Measurements from ENCODE around the gene TREML4. TPM values are rescaled to one million over a fixed set of nuclear protein-coding genes. Genes with fewer than 3 reads are reported as not detected.

TREML4 gene
- polyA plus RNA-seq, 1 donor (not counting 4 experiments of a cell fraction or from before 2014, with no cell fraction given), result not detected

GRCh38 chr6:41193884-41194283 is 34.3 kb upstream of the TREML4 start:
- H3K79me2 ChIP-seq (ENCODE audit: control insufficient read depth, insufficient read depth, low read length), result no peaks in the 10 kb centered on the region
- no peak for TF ChIP-seq EZH2 (IDR thresholded peaks at IDR 0.05; ENCODE audit: low read length)
- TF ChIP-seq CTCF (optimal IDR thresholded peaks at IDR 0.05 in 1 of 3, IDR thresholded peaks at IDR 0.05 in 1 of 3, conservative IDR thresholded peaks at IDR 0.05 in 1 of 3; ENCODE audit: extremely low read depth in 1 of 3, insufficient read depth in 2 of 3, low read length in 3 of 3), result no peak
- no peak for DNase-seq (ENCODE audit: low read depth, low spot score)
- H3K27me3 ChIP-seq (ENCODE audit: control insufficient read depth, extremely low read depth, insufficient read depth, low read length), result peaks cover 10% of the 10 kb centered on the region
- dilution Hi-C loops (cut with MboI; ENCODE audit: extremely low pct_ligation_motif_present, low sequenced_read_pairs), result loop anchor here (25.0 kb wide), 1 partner anchor 107 kb away; no protein-coding TSS in a partner anchor
- H3K9ac ChIP-seq (ENCODE audit: control insufficient read depth, extremely low read depth, insufficient read depth, low read length), result no peak overlapping the region
- no peaks in the 10 kb centered on the region for H3K4me1 ChIP-seq (ENCODE audit: control insufficient read depth, extremely low read depth, insufficient read depth, low read length)
- FAIRE-seq, result no peak
- H3K9me1 ChIP-seq (ENCODE audit: control insufficient read depth, extremely low read depth, insufficient read depth, low read length), result no peaks in the 10 kb centered on the region
- no peak overlapping the region for H3K4me3 ChIP-seq (ENCODE audit: control insufficient read depth in 2 of 3, extremely low read depth in 1 of 3, insufficient read depth in 2 of 3, low read depth in 1 of 3, low read length in 3 of 3)
- H3K36me3 ChIP-seq (ENCODE audit: control insufficient read depth in 2 of 2, extremely low read depth in 1 of 2, insufficient read depth in 2 of 2, low read length in 2 of 2), result no peaks in the 10 kb centered on the region
- H4K20me1 ChIP-seq (ENCODE audit: control insufficient read depth, extremely low read depth, insufficient read depth, low read length), result no peaks in the 10 kb centered on the region
- no peak overlapping the region for H3K27ac ChIP-seq (ENCODE audit: control insufficient read depth, insufficient read depth, low read length)
- H3K4me2 ChIP-seq (ENCODE audit: control insufficient read depth, extremely low read depth, insufficient read depth, low read depth, low read length), result no peak overlapping the region
- H2AFZ ChIP-seq (ENCODE audit: control insufficient read depth, low read length), result no peak overlapping the region
- H3K9me3 ChIP-seq (ENCODE audit: control insufficient read depth, low read depth, low read length), result peaks cover 5% of the 10 kb centered on the region

- TF ChIP-seq CTCF (optimal IDR thresholded peaks at IDR 0.05 in 1 of 3, IDR thresholded peaks at IDR 0.05 in 1 of 3, conservative IDR thresholded peaks at IDR 0.05 in 1 of 3; ENCODE audit: extremely low read depth in 1 of 3, insufficient read depth in 2 of 3, low read length in 3 of 3), result no peak
- TF ChIP-seq EZH2 (IDR thresholded peaks at IDR 0.05; ENCODE audit: low read length), result no peak
- no peak overlapping the region for H3K9ac ChIP-seq (ENCODE audit: control insufficient read depth, extremely low read depth, insufficient read depth, low read length)
- H4K20me1 ChIP-seq (ENCODE audit: control insufficient read depth, extremely low read depth, insufficient read depth, low read length), result no peaks in the 10 kb centered on the region
- H3K4me3 ChIP-seq (ENCODE audit: control insufficient read depth in 2 of 3, extremely low read depth in 1 of 3, insufficient read depth in 2 of 3, low read depth in 1 of 3, low read length in 3 of 3), result no peak overlapping the region
- H3K27me3 ChIP-seq (ENCODE audit: control insufficient read depth, extremely low read depth, insufficient read depth, low read length), result peaks cover 10% of the 10 kb centered on the region
- dilution Hi-C loops (cut with MboI; ENCODE audit: extremely low pct_ligation_motif_present, low sequenced_read_pairs), result loop anchor here (25.0 kb wide), 1 partner anchor 107 kb away; no protein-coding TSS in a partner anchor
- H3K9me1 ChIP-seq (ENCODE audit: control insufficient read depth, extremely low read depth, insufficient read depth, low read length), result no peaks in the 10 kb centered on the region
- no peaks in the 10 kb centered on the region for H3K36me3 ChIP-seq (ENCODE audit: control insufficient read depth in 2 of 2, extremely low read depth in 1 of 2, insufficient read depth in 2 of 2, low read length in 2 of 2)
- no peaks in the 10 kb centered on the region for H3K4me1 ChIP-seq (ENCODE audit: control insufficient read depth, extremely low read depth, insufficient read depth, low read length)
- peaks cover 5% of the 10 kb centered on the region for H3K9me3 ChIP-seq (ENCODE audit: control insufficient read depth, low read depth, low read length)
- H3K79me2 ChIP-seq (ENCODE audit: control insufficient read depth, insufficient read depth, low read length), result no peaks in the 10 kb centered on the region
- H3K4me2 ChIP-seq (ENCODE audit: control insufficient read depth, extremely low read depth, insufficient read depth, low read depth, low read length), result no peak overlapping the region
- DNase-seq (ENCODE audit: low read depth, low spot score), result no peak
- FAIRE-seq, result no peak
- no peak overlapping the region for H2AFZ ChIP-seq (ENCODE audit: control insufficient read depth, low read length)
- H3K27ac ChIP-seq (ENCODE audit: control insufficient read depth, insufficient read depth, low read length), result no peak overlapping the region
These were observed 33.8 kb upstream of the TREML4 start for GRCh38 chr6:41194386-41194785.

Measured in keratinocyte (primary cell).